Gastroesophageal sphincter (tissue), 4 donors: ENCODE data around the gene GSC2. TPM values are rescaled to one million over a fixed set of nuclear protein-coding genes. Genes with fewer than 3 reads are reported as not detected.

Source experiments
- ATAC-seq: fragments of 150-250 bp; one replicate; pipeline ENCODE4 v1.9.1; 2016; ENCODE audit warnings: mild to moderate bottlenecking, moderate library complexity
- H3K27ac ChIP-seq, 4 donors: fragments of 200-600 bp; sonication (generic) in 3 of 4; 1 replicate in 3 of 4; 2 replicates in 1 of 4; pipeline ENCODE4 v1.5.1; 2016 to 2019
- H3K27me3 ChIP-seq: fragments of 200-600 bp; sonication (generic); one replicate; pipeline ENCODE4 v1.5.1; 2019
- H3K36me3 ChIP-seq, 2 donors: fragments of 200-600 bp; sonication (generic); one replicate each; pipeline ENCODE4 v1.5.1; 2019; ENCODE audit warnings: control low read depth in 1 of 2
- H3K4me1 ChIP-seq, 3 donors: fragments of 200-600 bp; sonication (generic); 1 replicate in 2 of 3; 2 replicates in 1 of 3; pipeline ENCODE4 v1.5.1; 2016 to 2019; ENCODE audit warnings: control low read depth in 2 of 3
- H3K4me3 ChIP-seq, 2 donors: fragments of 200-600 bp; sonication (generic); one replicate each; pipeline ENCODE4 v1.5.1; 2019; ENCODE audit warnings: mild to moderate bottlenecking in 1 of 2, moderate library complexity in 1 of 2
- H3K9me3 ChIP-seq, 3 donors: fragments of 200-600 bp; sonication (generic); one replicate each; pipeline ENCODE4 v1.5.1; 2017 to 2019; ENCODE audit warnings: control low read depth in 2 of 3
- CTCF ChIP-seq, 4 experiments: fragments of 200-600 bp in 2 of 4; fragments of 450-650 bp in 2 of 4; sonication (generic) in 1 of 4; IDR thresholded peaks; one replicate each; pipeline ENCODE4 v1.5.1; 2017 to 2019; ENCODE audit warnings: antibody characterized with exemption in 4 of 4, mild to moderate bottlenecking in 2 of 4, moderate library complexity in 2 of 4
- EP300 ChIP-seq: sonication (generic); formaldehyde crosslinking; IDR thresholded peaks from one replicate; pipeline ENCODE4 v1.6.1; 2017; ENCODE audit warnings: antibody characterized with exemption, mild to moderate bottlenecking
- POLR2A ChIP-seq, 2 donors: fragments of 450-650 bp; IDR thresholded peaks; one replicate each; pipeline ENCODE4 v1.6.1; 2017; ENCODE audit warnings: antibody characterized with exemption in 2 of 2, mild to moderate bottlenecking in 2 of 2, moderate library complexity in 1 of 2
- POLR2AphosphoS5 ChIP-seq: sonication (generic); formaldehyde crosslinking; IDR thresholded peaks from one replicate; pipeline ENCODE4 v1.6.1; 2017; ENCODE audit warnings: antibody characterized with exemption
- WGBS, 2 donors: methylation state at CpG; one replicate each; pipeline ENCODE4 v1.1.5; 2018; ENCODE audit warnings: low coverage in 1 of 2; 5-methylcytosine and 5-hydroxymethylcytosine counted together
- total RNA-seq, 4 donors: library from RNA; depleted of rRNA; stranded (reverse); fragments of >200 nt; gene quantifications; one replicate each; pipeline ENCODE4 v1.1.0, GENCODE V29; 2016

GSC2 gene
- total RNA-seq, 4 donors from 2014 or later = not detected

GRCh38 chr22:19124377-19124776 is 25.7 kb downstream of the GSC2 start:
- H3K9me3 ChIP-seq = no peaks in the 10 kb centered on the region
- TF ChIP-seq POLR2AphosphoS5 (no peak), CTCF (IDR thresholded peaks at IDR 0.05) (no peak)
- no peaks in the 10 kb centered on the region for H3K36me3 ChIP-seq
- ATAC-seq = no peak
- 83% methylated on average over 2 of the region's 4 CpGs; no CpG with 5 or more reads in 1 of the 2 donors for WGBS, 2 donors
- H3K27ac ChIP-seq = no peak overlapping the region
- no peak overlapping the region for H3K4me3 ChIP-seq
- H3K27me3 ChIP-seq = no peaks in the 10 kb centered on the region
- peaks cover 0 to 31% (median 19%) of the 10 kb centered on the region in 3 donors for H3K4me1 ChIP-seq

- Histone ChIP-seq H3K4me3 (no peak overlapping the region), H3K27me3 (no peaks in the 10 kb centered on the region), H3K36me3 (no peaks in the 10 kb centered on the region), H3K9me3 (no peaks in the 10 kb centered on the region), H3K27ac (no peak overlapping the region), H3K4me1 (peaks cover 0 to 36% (median 20%) of the 10 kb centered on the region in 3 donors)
- no peak for ATAC-seq
- TF ChIP-seq POLR2A (IDR thresholded peaks at IDR 0.05) = no peak
- no peak for TF ChIP-seq EP300
- TF ChIP-seq CTCF (IDR thresholded peaks at IDR 0.05) = no peak
- no peak for TF ChIP-seq POLR2AphosphoS5
- 93 to 94% methylated on average over 4 of the region's 4 CpGs for WGBS, 2 donors
Measured at GRCh38 chr22:19123936-19124335, 26.2 kb downstream of the GSC2 start.

GRCh38 chr22:19122752-19123492 is 27.2 kb downstream of the GSC2 start:
- peak overlapping the region; percentile 42 to 87 for H3K4me3 ChIP-seq
- ATAC-seq = peak; percentile 34
- no peak for TF ChIP-seq CTCF (IDR thresholded peaks at IDR 0.05)
- no peak for TF ChIP-seq POLR2AphosphoS5
- no peak for TF ChIP-seq POLR2A (IDR thresholded peaks at IDR 0.05)
- H3K4me1 ChIP-seq = peaks cover 0 to 46% (median 21%) of the 10 kb centered on the region in 3 donors
- peak overlapping the region; percentile 54 to 97 (median 92) for H3K27ac ChIP-seq
- WGBS, 2 donors = 24 to 30% methylated on average over 9 to 14 of the region's 27 CpGs
- no peaks in the 10 kb centered on the region for H3K9me3 ChIP-seq
- no peaks in the 10 kb centered on the region for H3K36me3 ChIP-seq
- H3K27me3 ChIP-seq = no peaks in the 10 kb centered on the region

GRCh38 chr22:19122143-19122751 is 27.8 kb downstream of the GSC2 start, which contains the start of gene DGCR2:
TSS of gene DGCR2 (minus strand) at chr22:19122412. CDS start at chr22:19122206, 206 bp downstream.
- H3K4me3 ChIP-seq = peak within 1 kb of the TSS; percentile 70 to 87
- H3K27me3 ChIP-seq = no peaks in the 10 kb centered on the region
- H3K9me3 ChIP-seq = no peaks in the 10 kb centered on the region
- ATAC-seq = peak; percentile 97
- H3K27ac ChIP-seq = peak within 1 kb of the TSS; percentile 77 to 97 (median 92)
- no peaks in the 10 kb centered on the region for H3K36me3 ChIP-seq
- WGBS, 2 donors = 0% methylated on average over 8 of the region's 67 CpGs; no CpG with 5 or more reads in 1 of the 2 donors
- peak; percentile 82 to 83 for TF ChIP-seq POLR2A (IDR thresholded peaks at IDR 0.05)
- TF ChIP-seq POLR2AphosphoS5 = peak; percentile 75
- no peak for TF ChIP-seq EP300
- peaks cover 0 to 52% (median 22%) of the 10 kb centered on the region in 3 donors for H3K4me1 ChIP-seq

- no peaks in the 10 kb centered on the region for H3K9me3 ChIP-seq
- WGBS, 2 donors = no CpG with 5 or more reads among the region's 47 CpGs
- H3K36me3 ChIP-seq = no peaks in the 10 kb centered on the region
- H3K4me1 ChIP-seq = peaks cover 0 to 58% (median 28%) of the 10 kb centered on the region in 3 donors
- TF ChIP-seq POLR2A (IDR thresholded peaks at IDR 0.05) (no peak), CTCF (IDR thresholded peaks at IDR 0.05) (peak in 1 of 4 experiments; percentile 9), EP300 (no peak)
- peak; percentile 46 for ATAC-seq
- peak overlapping the region; percentile 77 to 97 (median 92) for H3K27ac ChIP-seq
- H3K27me3 ChIP-seq = no peaks in the 10 kb centered on the region
- peak overlapping the region; percentile 70 to 87 for H3K4me3 ChIP-seq
Measured at GRCh38 chr22:19121631-19122142, 28.4 kb downstream of the GSC2 start.
